ENCODE results near the gene RELB.

DNA sequence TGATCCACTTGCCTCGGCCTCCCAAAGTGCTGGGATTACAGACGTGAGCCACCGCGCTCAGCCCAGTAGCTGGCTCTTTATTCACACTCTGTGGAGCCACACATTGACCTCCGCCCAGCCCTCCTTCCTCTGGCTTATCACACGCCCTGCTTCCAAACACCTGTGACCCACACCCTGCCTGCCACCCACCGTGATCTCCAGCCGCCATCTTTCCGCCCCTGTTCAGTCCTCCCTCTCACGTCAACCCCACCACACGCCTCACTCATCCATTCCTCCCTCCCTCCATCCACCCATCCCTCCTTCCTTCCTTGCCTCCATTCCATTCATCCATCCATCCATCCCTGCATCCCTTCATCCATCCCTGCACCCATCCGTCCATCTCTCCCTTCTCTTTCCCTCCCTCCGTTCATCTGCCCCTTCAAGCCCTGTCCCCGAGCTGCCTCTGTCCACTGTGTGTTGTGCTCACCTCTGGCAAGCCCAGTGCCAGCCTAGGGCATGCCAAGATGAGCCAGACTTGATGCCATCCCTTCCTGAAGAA is 57.4 kb downstream of the RELB start:
- TF ChIP-seq, protein P1, sequence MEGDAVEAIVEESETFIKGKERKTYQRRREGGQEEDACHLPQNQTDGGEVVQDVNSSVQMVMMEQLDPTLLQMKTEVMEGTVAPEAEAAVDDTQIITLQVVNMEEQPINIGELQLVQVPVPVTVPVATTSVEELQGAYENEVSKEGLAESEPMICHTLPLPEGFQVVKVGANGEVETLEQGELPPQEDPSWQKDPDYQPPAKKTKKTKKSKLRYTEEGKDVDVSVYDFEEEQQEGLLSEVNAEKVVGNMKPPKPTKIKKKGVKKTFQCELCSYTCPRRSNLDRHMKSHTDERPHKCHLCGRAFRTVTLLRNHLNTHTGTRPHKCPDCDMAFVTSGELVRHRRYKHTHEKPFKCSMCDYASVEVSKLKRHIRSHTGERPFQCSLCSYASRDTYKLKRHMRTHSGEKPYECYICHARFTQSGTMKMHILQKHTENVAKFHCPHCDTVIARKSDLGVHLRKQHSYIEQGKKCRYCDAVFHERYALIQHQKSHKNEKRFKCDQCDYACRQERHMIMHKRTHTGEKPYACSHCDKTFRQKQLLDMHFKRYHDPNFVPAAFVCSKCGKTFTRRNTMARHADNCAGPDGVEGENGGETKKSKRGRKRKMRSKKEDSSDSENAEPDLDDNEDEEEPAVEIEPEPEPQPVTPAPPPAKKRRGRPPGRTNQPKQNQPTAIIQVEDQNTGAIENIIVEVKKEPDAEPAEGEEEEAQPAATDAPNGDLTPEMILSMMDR (IDR thresholded peaks at IDR 0.05; ENCODE audit: poor library complexity, severe bottlenecking), result no peak
- TF ChIP-seq EP300 (conservative IDR thresholded peaks at IDR 0.05; ENCODE audit: poor library complexity, severe bottlenecking) (no peak), SMC3 (conservative IDR thresholded peaks at IDR 0.05; ENCODE audit: poor library complexity) (no peak), EZH2 (IDR thresholded peaks at IDR 0.05; ENCODE audit: borderline replicate concordance, insufficient read depth, low read length, poor library complexity, severe bottlenecking) (no peak), RAD21 (conservative IDR thresholded peaks at IDR 0.05) (no peak), MXI1 (conservative IDR thresholded peaks at IDR 0.05; ENCODE audit: poor library complexity, severe bottlenecking) (no peak), POLR2AphosphoS5 (IDR thresholded peaks at IDR 0.05) (no peak)
- TF ChIP-seq, protein P2, sequence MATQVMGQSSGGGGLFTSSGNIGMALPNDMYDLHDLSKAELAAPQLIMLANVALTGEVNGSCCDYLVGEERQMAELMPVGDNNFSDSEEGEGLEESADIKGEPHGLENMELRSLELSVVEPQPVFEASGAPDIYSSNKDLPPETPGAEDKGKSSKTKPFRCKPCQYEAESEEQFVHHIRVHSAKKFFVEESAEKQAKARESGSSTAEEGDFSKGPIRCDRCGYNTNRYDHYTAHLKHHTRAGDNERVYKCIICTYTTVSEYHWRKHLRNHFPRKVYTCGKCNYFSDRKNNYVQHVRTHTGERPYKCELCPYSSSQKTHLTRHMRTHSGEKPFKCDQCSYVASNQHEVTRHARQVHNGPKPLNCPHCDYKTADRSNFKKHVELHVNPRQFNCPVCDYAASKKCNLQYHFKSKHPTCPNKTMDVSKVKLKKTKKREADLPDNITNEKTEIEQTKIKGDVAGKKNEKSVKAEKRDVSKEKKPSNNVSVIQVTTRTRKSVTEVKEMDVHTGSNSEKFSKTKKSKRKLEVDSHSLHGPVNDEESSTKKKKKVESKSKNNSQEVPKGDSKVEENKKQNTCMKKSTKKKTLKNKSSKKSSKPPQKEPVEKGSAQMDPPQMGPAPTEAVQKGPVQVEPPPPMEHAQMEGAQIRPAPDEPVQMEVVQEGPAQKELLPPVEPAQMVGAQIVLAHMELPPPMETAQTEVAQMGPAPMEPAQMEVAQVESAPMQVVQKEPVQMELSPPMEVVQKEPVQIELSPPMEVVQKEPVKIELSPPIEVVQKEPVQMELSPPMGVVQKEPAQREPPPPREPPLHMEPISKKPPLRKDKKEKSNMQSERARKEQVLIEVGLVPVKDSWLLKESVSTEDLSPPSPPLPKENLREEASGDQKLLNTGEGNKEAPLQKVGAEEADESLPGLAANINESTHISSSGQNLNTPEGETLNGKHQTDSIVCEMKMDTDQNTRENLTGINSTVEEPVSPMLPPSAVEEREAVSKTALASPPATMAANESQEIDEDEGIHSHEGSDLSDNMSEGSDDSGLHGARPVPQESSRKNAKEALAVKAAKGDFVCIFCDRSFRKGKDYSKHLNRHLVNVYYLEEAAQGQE (IDR thresholded peaks at IDR 0.05; ENCODE audit: borderline replicate concordance), result no peak

Measured in neural cell (in vitro differentiated cells).